GM13977 (cell line): Measurements from ENCODE around the gene GFER.

Experiments used
- DNase-seq: peaks from one replicate; pipeline ENCODE4 v3.0.0; 2012; ENCODE audit warnings: low spot score
- CTCF ChIP-seq: IDR thresholded peaks from 2 replicates; pipeline ENCODE4 v1.5.1; 2012; ENCODE audit warnings: mild to moderate bottlenecking, control low read depth; ENCODE audit not compliant: insufficient read depth; ENCODE audit errors: extremely low read depth, missing control alignments
- in situ Hi-C: fragments of 300-500 bp; cut with MboI; formaldehyde crosslinking; loops from one replicate; pipeline ENCODE4 v1.12.0; 2022; ENCODE audit warnings: low sequenced_read_pairs, low pct_unique_long_range_greater_than_20kb, mixed read lengths, inconsistent platforms; ENCODE audit not compliant: unreplicated experiment

The GFER gene

GRCh38 chr16:1973461-1974156 lies 10.4 kb upstream of the GFER start:
- in situ Hi-C loops: no loop called here
- no peak for DNase-seq
- TF ChIP-seq CTCF: no peak

GRCh38 chr16:1974157-1975070 lies 9.6 kb upstream of the GFER start:
- TF ChIP-seq CTCF: no peak
- DNase-seq: no peak
- in situ Hi-C loops: no loop called here

GRCh38 chr16:1975432-1976215 lies 8.4 kb upstream of the GFER start:
- in situ Hi-C loops: no loop called here
- DNase-seq: no peak
- no peak for TF ChIP-seq CTCF

- TF ChIP-seq CTCF: no peak
- in situ Hi-C loops: no loop called here
- no peak for DNase-seq
Observed at GRCh38 chr16:1976216-1976520, 7.8 kb upstream of the GFER start.

GRCh38 chr16:1976951-1977874 lies 6.8 kb upstream of the GFER start:
- no peak for DNase-seq
- TF ChIP-seq CTCF: no peak
- in situ Hi-C loops: no loop called here

- in situ Hi-C loops: no loop called here
- no peak for DNase-seq
Observed at GRCh38 chr16:1977875-1978268, 6.1 kb upstream of the GFER start.

More at GRCh38 chr16:1977875-1978268, 6.1 kb upstream of the GFER start:
- no peak for TF ChIP-seq CTCF
